Activated CD8-positive, alpha-beta T cell treated with anti-CD3 and anti-CD28 coated beads, Interleukin-2, amount 10 ng/mL, durations not matched to agents 7 days and 5 days (primary cell): ENCODE data around the gene RGS6. TPM values are rescaled to one million over a fixed set of nuclear protein-coding genes. Genes with fewer than 3 reads are reported as not detected.

Source experiments
- ATAC-seq: fragments of 150-1000 bp; cut with Tn5 transposase; one replicate; pipeline ENCODE4 v1.10.0; 2021; ENCODE audit warnings: moderate library complexity
- CTCF ChIA-PET: fragments of 350-600 bp; sonication (Branson Sonifier 250); formaldehyde crosslinking; loops from one replicate; lab custom pipeline; 2021; ENCODE audit warnings: antibody characterized with exemption; lab: Charles Lee
- POLR2A ChIA-PET: fragments of 350-600 bp; sonication (Branson Sonifier 250); formaldehyde crosslinking; loops from one replicate; lab custom pipeline; 2021; ENCODE audit warnings: antibody characterized with exemption; lab: Charles Lee
- DNase-seq: peaks from one replicate; pipeline ENCODE4 v3.0.0-alpha.2; 2020
- H3K27ac Mint-ChIP-seq: one replicate; pipeline ENCODE4 v1.8.0; 2021; ENCODE audit warnings: mild to moderate bottlenecking, mixed read lengths
- H3K27me3 Mint-ChIP-seq: one replicate; pipeline ENCODE4 v1.8.0; 2021; ENCODE audit warnings: low read depth, mixed read lengths
- H3K36me3 Mint-ChIP-seq: one replicate; pipeline ENCODE4 v1.8.0; 2021; ENCODE audit warnings: low read depth, mixed read lengths
- H3K4me1 Mint-ChIP-seq: one replicate; pipeline ENCODE4 v1.8.0; 2021; ENCODE audit warnings: low read depth, mixed read lengths
- H3K4me3 Mint-ChIP-seq: one replicate; pipeline ENCODE4 v1.8.0; 2021; ENCODE audit warnings: mild to moderate bottlenecking, mixed read lengths
- H3K9me3 Mint-ChIP-seq: one replicate; pipeline ENCODE4 v1.8.0; 2022; ENCODE audit warnings: mixed read lengths; ENCODE audit not compliant: insufficient read depth
- total RNA-seq, 2 experiments: library from RNA; stranded (reverse); gene quantifications; one replicate each; pipeline ENCODE4 v1.2.3, GENCODE V29; 2021

Gene RGS6
- total RNA-seq, 2 experiments from 2014 or later = 0.16 to 0.47 TPM

- ATAC-seq = no peak
- no peak overlapping the region for H3K27ac Mint-ChIP-seq
- no peak for DNase-seq
- H3K4me3 Mint-ChIP-seq = no peak overlapping the region
- CTCF ChIA-PET = interaction anchor here (1.5 to 2.4 kb wide), 3 partner anchors 11 to 378 kb away, joined by 5 to 9 read pairs (median 5); no protein-coding TSS in a partner anchor
- POLR2A ChIA-PET = interaction anchor here (0.9 kb wide), 1 partner anchor 10 kb away, joined by 3 read pairs; no protein-coding TSS in a partner anchor
- H3K4me1 Mint-ChIP-seq = peaks cover 76% of the 10 kb centered on the region
- H3K36me3 Mint-ChIP-seq = peaks cover 16% of the 10 kb centered on the region
- peaks cover 18% of the 10 kb centered on the region for H3K27me3 Mint-ChIP-seq
- H3K9me3 Mint-ChIP-seq = no peaks in the 10 kb centered on the region
Measured at GRCh38 chr14:72527591-72527990, 595.4 kb downstream of the RGS6 start.

- Mint-ChIP-seq H3K27me3 (peaks cover 18% of the 10 kb centered on the region), H3K9me3 (peaks cover 1% of the 10 kb centered on the region), H3K4me3 (no peak overlapping the region), H3K27ac (peak overlapping the region; percentile 7), H3K36me3 (peaks cover 17% of the 10 kb centered on the region), H3K4me1 (peaks cover 78% of the 10 kb centered on the region)
- ChIA-PET CTCF (interaction anchor here (1.5 to 2.2 kb wide), 2 partner anchors 12 to 14 kb away, joined by 5 to 9 read pairs; no protein-coding TSS in a partner anchor), POLR2A (interaction anchor here (0.9 kb wide), 1 partner anchor 11 kb away, joined by 3 read pairs; no protein-coding TSS in a partner anchor)
- ATAC-seq (no peak), DNase-seq (no peak)
Measured at GRCh38 chr14:72528059-72528862, 596.0 kb downstream of the RGS6 start.

- Mint-ChIP-seq H3K36me3 (peaks cover 18% of the 10 kb centered on the region), H3K4me3 (no peak overlapping the region), H3K27me3 (peaks cover 18% of the 10 kb centered on the region), H3K27ac (no peak overlapping the region), H3K9me3 (peaks cover 7% of the 10 kb centered on the region), H3K4me1 (peaks cover 78% of the 10 kb centered on the region)
- POLR2A ChIA-PET = no interaction called here
- DNase-seq (no peak), ATAC-seq (no peak)
- CTCF ChIA-PET = no interaction called here
Measured at GRCh38 chr14:72528863-72529175, 596.6 kb downstream of the RGS6 start.

- CTCF ChIA-PET = interaction anchor here (0.6 to 1.8 kb wide), 7 partner anchors 9 to 1712 kb away, joined by 3 to 10 read pairs (median 5); no protein-coding TSS in a partner anchor
Measured at GRCh38 chr14:72532686-72533454, 600.6 kb downstream of the RGS6 start.

GRCh38 chr14:72535485-72535884 lies 603.3 kb downstream of the RGS6 start:
- peak overlapping the region; percentile 67 for H3K27ac Mint-ChIP-seq
- peaks cover 11% of the 10 kb centered on the region for H3K9me3 Mint-ChIP-seq
- H3K36me3 Mint-ChIP-seq = peaks cover 28% of the 10 kb centered on the region
- peak; percentile 65 for ATAC-seq
- POLR2A ChIA-PET = interaction anchor here (0.8 kb wide), 1 partner anchor 242 kb away, joined by 3 read pairs; no protein-coding TSS in a partner anchor
- peaks cover 12% of the 10 kb centered on the region for H3K27me3 Mint-ChIP-seq
- H3K4me1 Mint-ChIP-seq = peaks cover 86% of the 10 kb centered on the region
- DNase-seq = peak; percentile 46
- CTCF ChIA-PET = interaction anchor here (1.1 kb wide), 1 partner anchor 19 kb away, joined by 4 read pairs; no protein-coding TSS in a partner anchor
- H3K4me3 Mint-ChIP-seq = peak overlapping the region; percentile 0

More at GRCh38 chr14:72532686-72533454, 600.6 kb downstream of the RGS6 start:
- Mint-ChIP-seq H3K4me3 (no peak overlapping the region), H3K9me3 (peaks cover 11% of the 10 kb centered on the region), H3K27me3 (peaks cover 11% of the 10 kb centered on the region), H3K27ac (peak overlapping the region; percentile 77), H3K4me1 (peaks cover 92% of the 10 kb centered on the region), H3K36me3 (peaks cover 28% of the 10 kb centered on the region)
- DNase-seq (no peak), ATAC-seq (peak; percentile 63)
- POLR2A ChIA-PET = no interaction called here

DNA sequence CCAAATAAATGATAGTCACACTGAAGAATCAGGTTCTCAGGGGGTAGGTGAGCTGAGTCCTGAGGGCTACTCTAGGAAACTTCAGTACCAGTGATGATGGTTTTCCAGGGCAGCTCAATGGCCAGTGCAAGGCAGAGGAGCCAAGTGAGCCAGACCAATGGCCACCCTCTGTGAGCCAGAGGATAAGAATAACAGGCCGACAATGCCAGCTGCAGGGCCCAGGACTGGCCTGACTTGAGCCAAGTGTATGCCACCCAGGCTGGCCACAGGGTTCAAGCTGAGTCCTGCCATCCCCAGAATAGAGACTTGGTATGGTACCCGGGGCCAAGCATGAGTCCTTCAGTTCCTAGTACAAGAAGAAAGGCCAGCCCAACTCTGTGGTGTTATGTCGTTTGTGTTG lies 606.2 kb downstream of the RGS6 start:
- H3K27me3 Mint-ChIP-seq = peaks cover 14% of the 10 kb centered on the region
- peaks cover 8% of the 10 kb centered on the region for H3K9me3 Mint-ChIP-seq
- H3K4me1 Mint-ChIP-seq = peaks cover 66% of the 10 kb centered on the region

DNA sequence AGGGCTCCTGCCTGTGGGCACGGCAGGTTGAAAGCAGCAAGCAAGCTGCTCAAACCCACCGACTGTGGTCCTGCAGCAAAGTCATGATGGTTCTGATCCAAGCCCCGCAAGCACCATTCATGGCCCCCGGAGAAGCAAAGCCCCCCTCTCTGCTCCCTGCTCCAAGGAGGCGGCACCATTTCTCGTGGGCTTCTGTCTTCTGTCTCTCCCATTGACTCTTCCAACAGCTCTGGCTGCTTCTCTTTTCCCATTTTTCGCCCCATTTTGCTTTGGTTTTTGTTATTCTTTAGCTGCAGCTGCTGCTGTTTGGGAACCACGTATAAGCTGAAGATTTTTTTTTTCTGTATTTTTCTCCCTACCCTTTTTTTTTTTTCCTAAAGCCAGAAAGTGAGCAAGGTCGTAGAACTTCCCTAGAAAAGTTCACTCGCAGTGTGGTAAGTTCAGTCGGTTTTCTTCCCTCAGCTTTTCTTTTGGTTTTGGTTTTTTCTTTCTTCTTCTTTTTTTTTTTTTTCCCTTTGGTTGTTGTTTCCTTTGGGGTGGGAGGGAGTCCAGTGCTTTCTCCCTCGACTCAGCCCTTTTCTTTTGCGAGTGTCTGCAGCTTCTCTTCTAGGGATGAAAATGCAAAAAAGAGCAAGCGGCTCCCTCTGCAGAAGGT lies 607.6 kb downstream of the RGS6 start:
- peaks cover 57% of the 10 kb centered on the region for H3K4me1 Mint-ChIP-seq
- ATAC-seq (no peak), DNase-seq (no peak)
- H3K9me3 Mint-ChIP-seq = no peaks in the 10 kb centered on the region
- H3K36me3 Mint-ChIP-seq = peaks cover 7% of the 10 kb centered on the region
- peaks cover 22% of the 10 kb centered on the region for H3K27me3 Mint-ChIP-seq
- POLR2A ChIA-PET = interaction anchor here (0.6 kb wide), 1 partner anchor 53 kb away, joined by 6 read pairs; no protein-coding TSS in a partner anchor
- peak overlapping the region; percentile 4 for H3K27ac Mint-ChIP-seq
- H3K4me3 Mint-ChIP-seq = no peak overlapping the region
- CTCF ChIA-PET = no interaction called here

More for the DNA sequence above, 606.2 kb downstream of the RGS6 start:
- no peak overlapping the region for H3K27ac Mint-ChIP-seq
- no peak for DNase-seq
- H3K36me3 Mint-ChIP-seq = peaks cover 20% of the 10 kb centered on the region
- no peak overlapping the region for H3K4me3 Mint-ChIP-seq
- ChIA-PET POLR2A (interaction anchor here (0.9 kb wide), 1 partner anchor 79 kb away, joined by 3 read pairs; no protein-coding TSS in a partner anchor), CTCF (no interaction called here)
- ATAC-seq = no peak

GRCh38 chr14:72540836-72541235 lies 608.6 kb downstream of the RGS6 start:
- DNase-seq = no peak

GRCh38 chr14:72541546-72541945 lies 609.3 kb downstream of the RGS6 start:
- Mint-ChIP-seq H3K4me1 (peaks cover 48% of the 10 kb centered on the region), H3K9me3 (no peaks in the 10 kb centered on the region), H3K27ac (no peak overlapping the region), H3K4me3 (no peak overlapping the region), H3K27me3 (peaks cover 26% of the 10 kb centered on the region), H3K36me3 (peaks cover 2% of the 10 kb centered on the region)
- no peak for DNase-seq
- ATAC-seq = no peak
- ChIA-PET CTCF (no interaction called here), POLR2A (no interaction called here)

More at GRCh38 chr14:72540836-72541235, 608.6 kb downstream of the RGS6 start:
- Mint-ChIP-seq H3K27me3 (peaks cover 26% of the 10 kb centered on the region), H3K36me3 (peaks cover 2% of the 10 kb centered on the region), H3K4me1 (peaks cover 50% of the 10 kb centered on the region), H3K27ac (no peak overlapping the region), H3K4me3 (no peak overlapping the region), H3K9me3 (no peaks in the 10 kb centered on the region)
- CTCF ChIA-PET = interaction anchor here (0.6 to 1.2 kb wide), 2 partner anchors 26 to 52 kb away, joined by 3 read pairs; no protein-coding TSS in a partner anchor
- POLR2A ChIA-PET = no interaction called here
- ATAC-seq = no peak

DNA sequence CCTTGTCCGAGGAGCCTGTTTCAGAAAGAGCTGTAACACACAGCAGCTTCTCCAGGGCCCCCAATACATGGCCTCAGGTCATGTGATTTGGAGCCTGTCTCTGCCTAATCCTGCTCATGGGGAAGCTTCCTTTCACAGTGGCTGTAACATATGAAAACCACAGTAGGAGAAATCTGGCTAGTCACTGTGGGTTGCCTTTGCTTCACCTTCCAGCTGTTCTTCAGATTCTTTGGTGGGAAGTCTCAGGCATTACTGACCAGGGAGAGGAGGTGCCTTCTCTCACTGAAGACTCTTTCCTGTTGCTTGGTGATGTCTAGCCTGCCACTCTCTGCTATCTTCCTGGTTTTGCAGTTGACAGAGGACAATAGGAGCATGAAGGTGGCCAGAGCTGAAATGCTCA lies 611.1 kb downstream of the RGS6 start:
- peaks cover 39% of the 10 kb centered on the region for H3K4me1 Mint-ChIP-seq
- H3K9me3 Mint-ChIP-seq = no peaks in the 10 kb centered on the region
- ChIA-PET CTCF (interaction anchor here (1.4 to 1.8 kb wide), 2 partner anchors 24 to 26 kb away, joined by 3 to 5 read pairs; no protein-coding TSS in a partner anchor), POLR2A (no interaction called here)
- H3K27ac Mint-ChIP-seq = no peak overlapping the region
- H3K27me3 Mint-ChIP-seq = peaks cover 26% of the 10 kb centered on the region
- no peak for ATAC-seq
- H3K4me3 Mint-ChIP-seq = no peak overlapping the region
- no peak for DNase-seq
- H3K36me3 Mint-ChIP-seq = no peaks in the 10 kb centered on the region
